WTC11 (cell line): ENCODE measurements around the gene RNU1-4. TPM values are rescaled to one million over a fixed set of nuclear protein-coding genes. Genes with fewer than 3 reads are reported as not detected.
"Not testable (repeated sequence)": the region's sequence is repeated elsewhere in the genome, so short reads cannot be mapped to it uniquely, and the experiment has no call there.

Experiments used
- ATAC-seq: fragments of 200-7000 bp; cut with Tn5 transposase; 2 replicates; pipeline ENCODE4 v1.10.0; 2021; ENCODE audit warnings: mild to moderate bottlenecking, moderate library complexity
- CTCF ChIA-PET: fragments of 300-600 bp; sonication (Branson Sonifier 250); formaldehyde crosslinking; loops from one replicate; lab custom pipeline; 2021; ENCODE audit warnings: antibody characterized with exemption; lab: Charles Lee
- POLR2A ChIA-PET: fragments of 350-600 bp; sonication (Branson Sonifier 250); formaldehyde crosslinking; loops from one replicate; lab custom pipeline; 2021; ENCODE audit warnings: antibody characterized with exemption; lab: Charles Lee
- DNase-seq: peaks from one replicate; pipeline ENCODE4 v3.0.0; 2021; ENCODE audit warnings: low spot score
- H3K27ac Mint-ChIP-seq: 2 replicates; pipeline ENCODE4 v1.8.0; 2021; ENCODE audit warnings: mixed read lengths
- H3K27me3 Mint-ChIP-seq: 2 replicates; pipeline ENCODE4 v1.8.0; 2021; ENCODE audit warnings: low read depth, mild to moderate bottlenecking, moderate library complexity, mixed read lengths
- H3K36me3 Mint-ChIP-seq: 2 replicates; pipeline ENCODE4 v1.8.0; 2021; ENCODE audit warnings: mixed read lengths
- H3K4me1 Mint-ChIP-seq: 2 replicates; pipeline ENCODE4 v1.8.0; 2022; ENCODE audit warnings: mixed read lengths
- H3K4me3 Mint-ChIP-seq: 2 replicates; pipeline ENCODE4 v1.8.0; 2021; ENCODE audit warnings: mild to moderate bottlenecking, moderate library complexity, mixed read lengths
- H3K9me3 Mint-ChIP-seq: 2 replicates; pipeline ENCODE4 v1.8.0; 2021; ENCODE audit warnings: mixed read lengths
- total RNA-seq: library from RNA; stranded (reverse); gene quantifications from 3 replicates; pipeline ENCODE4 v1.2.3, GENCODE V29; 2021

Gene RNU1-4
- total RNA-seq, 1 experiment from 2014 or later = 1,197 TPM

- peaks cover 12% of the 10 kb centered on the region for H3K27me3 Mint-ChIP-seq
- not testable (repeated sequence) for H3K9me3 Mint-ChIP-seq, ATAC-seq, H3K27ac Mint-ChIP-seq, H3K4me1 Mint-ChIP-seq, H3K4me3 Mint-ChIP-seq, H3K36me3 Mint-ChIP-seq
- DNase-seq = peak; percentile 43
- ChIA-PET POLR2A (interaction anchor here (0.6 to 1.6 kb wide), 2 partner anchors 8 to 9 kb away, joined by 3 to 4 read pairs; no protein-coding TSS in a partner anchor), CTCF (interaction anchor here (1.0 to 5.6 kb wide), 20 partner anchors 8 to 261 kb away, joined by 3 to 73 read pairs (median 4); partner anchors contain the start of gene NBPF1)
These were observed 40.9 kb upstream of the RNU1-4 start for GRCh38 chr1:16699440-16699839.

DNA sequence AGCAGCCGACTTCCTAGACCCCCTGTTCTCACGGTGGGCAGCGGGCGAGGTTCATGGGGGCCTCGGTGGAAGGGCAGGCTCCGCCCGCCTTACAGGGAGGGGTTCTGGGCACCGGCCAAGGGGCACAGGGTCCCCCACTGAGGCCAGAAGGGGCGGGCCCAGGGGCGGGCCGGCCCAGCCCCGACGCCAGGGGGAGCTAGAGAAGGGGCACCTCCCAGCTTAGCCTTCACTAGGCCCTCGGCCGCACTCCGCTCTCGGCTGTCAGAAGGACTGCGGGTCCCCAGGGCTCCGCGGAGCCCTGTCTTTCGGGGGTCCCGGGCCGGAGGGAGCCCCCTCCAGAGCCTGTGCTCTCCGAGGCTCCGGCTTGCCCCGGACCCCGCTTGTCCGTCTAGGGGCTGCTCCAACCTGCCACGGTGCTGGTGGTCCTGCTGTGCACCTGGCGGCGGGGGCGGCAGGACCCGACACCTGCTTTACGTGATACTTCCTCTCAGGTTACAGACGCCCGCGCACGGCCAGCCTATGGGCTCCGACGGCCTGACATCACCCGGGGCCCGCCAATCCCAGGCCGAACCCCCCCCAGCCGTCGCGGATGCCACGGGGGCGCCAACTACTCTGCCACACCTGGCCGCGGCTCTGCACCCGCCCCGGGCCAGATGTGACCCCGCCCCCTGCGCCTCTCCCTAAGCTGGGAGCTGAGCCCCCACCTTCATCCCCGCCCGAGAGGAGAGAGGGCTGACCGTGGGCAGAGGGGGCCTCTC lies 40.0 kb upstream of the RNU1-4 start:
- not testable (repeated sequence) for DNase-seq, H3K27me3 Mint-ChIP-seq, H3K4me3 Mint-ChIP-seq, H3K36me3 Mint-ChIP-seq, H3K27ac Mint-ChIP-seq, H3K4me1 Mint-ChIP-seq, H3K9me3 Mint-ChIP-seq
- ChIA-PET POLR2A (interaction anchor here (1.6 kb wide), 1 partner anchor 9 kb away, joined by 4 read pairs; no protein-coding TSS in a partner anchor), CTCF (interaction anchor here (0.5 to 5.6 kb wide), 26 partner anchors 7 to 347 kb away, joined by 3 to 73 read pairs (median 6); partner anchors contain the start of gene NBPF1)
- ATAC-seq = peak; percentile 70

DNA sequence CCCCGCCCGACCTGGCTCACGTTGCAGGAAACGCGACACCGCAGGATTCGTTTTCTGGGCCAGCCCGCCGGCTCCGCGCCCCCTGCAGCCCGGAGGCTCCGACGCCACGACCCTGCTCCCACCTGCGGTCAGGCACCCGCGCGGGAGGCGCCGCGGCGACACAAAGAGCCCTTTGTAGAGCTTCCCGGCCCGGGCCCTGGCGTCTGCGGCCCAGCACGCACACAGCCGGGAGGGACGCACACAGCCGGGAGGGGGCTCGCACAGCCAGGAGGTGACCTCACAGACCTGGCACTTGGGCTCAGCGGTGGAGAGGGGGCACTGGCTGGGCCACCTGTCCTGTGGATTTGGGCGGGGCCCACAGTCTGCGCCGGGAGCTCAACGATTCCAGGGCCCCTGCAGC lies 39.1 kb upstream of the RNU1-4 start:
- CTCF ChIA-PET = interaction anchor here (0.6 to 5.6 kb wide), 12 partner anchors 8 to 346 kb away, joined by 3 to 73 read pairs (median 7); no protein-coding TSS in a partner anchor
- POLR2A ChIA-PET, H3K9me3 Mint-ChIP-seq, DNase-seq, H3K36me3 Mint-ChIP-seq, H3K4me1 Mint-ChIP-seq, H3K27ac Mint-ChIP-seq, H3K4me3 Mint-ChIP-seq, H3K27me3 Mint-ChIP-seq: not testable (repeated sequence)
- ATAC-seq = peak; percentile 1; the same call in 1 of the 2 replicates

GRCh38 chr1:16702280-16702679 lies 38.0 kb upstream of the RNU1-4 start:
- not testable (repeated sequence) for H3K9me3 Mint-ChIP-seq, H3K36me3 Mint-ChIP-seq, H3K4me3 Mint-ChIP-seq, H3K27me3 Mint-ChIP-seq, H3K4me1 Mint-ChIP-seq, ATAC-seq, DNase-seq, H3K27ac Mint-ChIP-seq
- ChIA-PET POLR2A (interaction anchor here (0.5 kb wide), 1 partner anchor 82 kb away, joined by 4 read pairs; no protein-coding TSS in a partner anchor), CTCF (interaction anchor here (0.9 to 5.6 kb wide), 6 partner anchors 9 to 84 kb away, joined by 3 to 73 read pairs (median 12); no protein-coding TSS in a partner anchor)

GRCh38 chr1:16703141-16703540 lies 37.2 kb upstream of the RNU1-4 start:
- CTCF ChIA-PET = interaction anchor here (1.0 to 2.5 kb wide), 3 partner anchors 10 to 82 kb away, joined by 7 to 19 read pairs (median 11); no protein-coding TSS in a partner anchor
- H3K4me1 Mint-ChIP-seq, DNase-seq, H3K36me3 Mint-ChIP-seq, H3K9me3 Mint-ChIP-seq, H3K27ac Mint-ChIP-seq, H3K4me3 Mint-ChIP-seq, H3K27me3 Mint-ChIP-seq, POLR2A ChIA-PET: not testable (repeated sequence)
- peak; percentile 46 for ATAC-seq

GRCh38 chr1:16703602-16704001 lies 36.7 kb upstream of the RNU1-4 start:
- POLR2A ChIA-PET, H3K36me3 Mint-ChIP-seq, DNase-seq, H3K27me3 Mint-ChIP-seq, H3K9me3 Mint-ChIP-seq, ATAC-seq, H3K27ac Mint-ChIP-seq, H3K4me3 Mint-ChIP-seq, H3K4me1 Mint-ChIP-seq: not testable (repeated sequence)
- CTCF ChIA-PET = interaction anchor here (1.1 to 2.0 kb wide), 3 partner anchors 10 to 84 kb away, joined by 3 to 13 read pairs (median 11); no protein-coding TSS in a partner anchor

GRCh38 chr1:16704076-16704475 lies 36.2 kb upstream of the RNU1-4 start:
- ATAC-seq, DNase-seq, H3K27me3 Mint-ChIP-seq, POLR2A ChIA-PET, H3K9me3 Mint-ChIP-seq, H3K4me1 Mint-ChIP-seq, H3K27ac Mint-ChIP-seq, H3K36me3 Mint-ChIP-seq, H3K4me3 Mint-ChIP-seq: not testable (repeated sequence)
- CTCF ChIA-PET = interaction anchor here (1.1 to 2.0 kb wide), 3 partner anchors 11 to 84 kb away, joined by 3 to 13 read pairs (median 11); no protein-coding TSS in a partner anchor

DNA sequence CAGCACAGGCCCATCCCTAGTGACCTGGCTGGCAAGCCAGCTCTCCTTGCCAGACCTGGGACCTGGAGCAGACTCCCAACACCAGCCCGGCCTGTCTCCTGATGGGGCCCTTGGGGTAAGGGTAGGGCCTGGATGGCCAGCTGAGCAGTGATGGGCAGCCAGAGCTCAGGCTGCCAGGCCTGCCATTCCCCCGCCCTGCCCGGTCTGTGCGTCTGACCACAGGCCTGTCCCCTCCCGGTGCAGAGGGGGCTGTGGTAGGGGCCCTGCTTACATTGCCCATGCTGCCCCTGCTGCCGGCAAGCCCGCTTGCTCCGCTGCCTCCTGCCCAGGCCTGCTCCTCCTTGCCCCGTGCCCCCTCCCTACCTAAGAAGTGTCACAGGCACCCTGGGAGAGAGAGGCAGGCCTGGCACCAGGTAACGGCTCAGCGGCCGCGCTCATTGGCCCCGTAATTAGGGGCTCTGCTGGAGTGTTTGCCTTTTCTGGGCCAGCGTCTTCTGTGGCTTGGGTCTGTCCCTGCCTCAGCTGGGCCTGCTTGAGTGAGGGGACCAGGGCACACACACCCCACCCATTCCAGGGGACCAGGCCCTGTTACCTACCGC lies 35.7 kb upstream of the RNU1-4 start:
- POLR2A ChIA-PET, H3K27ac Mint-ChIP-seq, H3K4me3 Mint-ChIP-seq, DNase-seq, H3K9me3 Mint-ChIP-seq, H3K27me3 Mint-ChIP-seq, H3K4me1 Mint-ChIP-seq, ATAC-seq, H3K36me3 Mint-ChIP-seq: not testable (repeated sequence)
- CTCF ChIA-PET = interaction anchor here (1.1 to 2.0 kb wide), 4 partner anchors 11 to 91 kb away, joined by 3 to 13 read pairs (median 7); partner anchors contain the start of gene NBPF1

GRCh38 chr1:16706302-16706701 lies 34.0 kb upstream of the RNU1-4 start:
- H3K36me3 Mint-ChIP-seq, H3K27me3 Mint-ChIP-seq, DNase-seq, H3K9me3 Mint-ChIP-seq, H3K4me3 Mint-ChIP-seq, ATAC-seq, POLR2A ChIA-PET, H3K4me1 Mint-ChIP-seq, H3K27ac Mint-ChIP-seq: not testable (repeated sequence)
- CTCF ChIA-PET = interaction anchor here (0.5 to 3.8 kb wide), 7 partner anchors 10 to 88 kb away, joined by 3 to 71 read pairs (median 26); no protein-coding TSS in a partner anchor
